Testis (tissue), 3 donors: ENCODE measurements around the gene TPST1. TPM values are rescaled to one million over a fixed set of nuclear protein-coding genes. Genes with fewer than 3 reads are reported as not detected.
"Not testable (repeated sequence)": the region's sequence is repeated elsewhere in the genome, so short reads cannot be mapped to it uniquely, and the experiment has no call there.

ENCODE experiments used
- DNase-seq: peaks from one replicate; pipeline ENCODE4 v3.0.0-alpha.2; 2019
- H3K27ac ChIP-seq, 2 donors: fragments of 200-600 bp; sonication (generic); one replicate each; pipeline ENCODE4 v1.5.1; 2019
- H3K27me3 ChIP-seq: fragments of 200-600 bp; sonication (generic); one replicate; pipeline ENCODE4 v1.5.1; 2019
- H3K36me3 ChIP-seq: fragments of 200-600 bp; sonication (generic); one replicate; pipeline ENCODE4 v1.5.1; 2017; ENCODE audit warnings: low read depth; ENCODE audit errors: missing control alignments
- H3K4me1 ChIP-seq: fragments of 200-600 bp; sonication (generic); one replicate; pipeline ENCODE4 v1.5.1; 2019
- H3K4me3 ChIP-seq, 2 donors: fragments of 200-600 bp; sonication (generic); one replicate each; pipeline ENCODE4 v1.5.1; 2017 to 2019
- H3K9me3 ChIP-seq: fragments of 200-600 bp; sonication (generic); one replicate; pipeline ENCODE4 v1.5.1; 2017
- POLR2A ChIP-seq: fragments of 450-650 bp; IDR thresholded peaks from one replicate; pipeline ENCODE4 v1.6.1; 2017; ENCODE audit warnings: antibody characterized with exemption, mild to moderate bottlenecking, moderate library complexity
- WGBS, 2 donors: methylation state at CpG; one replicate each; pipeline ENCODE4 v1.1.5; 2018; 5-methylcytosine and 5-hydroxymethylcytosine counted together
- intact Hi-C: fragments of 100-400 bp; cut with DNase I; formaldehyde crosslinking; loops from one replicate; pipeline ENCODE4 v1.15.1; 2023; ENCODE audit warnings: low total_unique reads
- polyA plus RNA-seq: library from polyadenylated mRNA; stranded (reverse); fragments of 350-450 nt; fragmentation: Illumina TruSeq; extraction: RNeasy Lipid Tissue Mini Kit (QIAGEN cat#74804); gene quantifications from one replicate; pipeline ENCODE4 v1.2.3, GENCODE V29; 2014; ENCODE audit warnings: low read depth, low replicate concordance; ENCODE audit not compliant: insufficient read depth
- total RNA-seq, 2 donors: library from RNA; depleted of rRNA; stranded (reverse); fragments of >200 nt; gene quantifications; one replicate each; pipeline ENCODE4 v1.2.3, GENCODE V29; 2016
- TF ChIP-seq, protein P1 (sequence below), 3 experiments: fragments of 450-650 bp in 2 of 3; fragments of 200-600 bp in 1 of 3; sonication (generic) in 1 of 3; IDR thresholded peaks; one replicate each; pipeline ENCODE4 v1.5.1; 2016 to 2019; ENCODE audit warnings: antibody characterized with exemption in 3 of 3, mild to moderate bottlenecking in 2 of 3, moderate library complexity in 1 of 3

TPST1 gene
- total and polyA plus RNA-seq, 3 donors from 2014 or later = 34.7 to 55.7 (median 40.7) TPM

DNA sequence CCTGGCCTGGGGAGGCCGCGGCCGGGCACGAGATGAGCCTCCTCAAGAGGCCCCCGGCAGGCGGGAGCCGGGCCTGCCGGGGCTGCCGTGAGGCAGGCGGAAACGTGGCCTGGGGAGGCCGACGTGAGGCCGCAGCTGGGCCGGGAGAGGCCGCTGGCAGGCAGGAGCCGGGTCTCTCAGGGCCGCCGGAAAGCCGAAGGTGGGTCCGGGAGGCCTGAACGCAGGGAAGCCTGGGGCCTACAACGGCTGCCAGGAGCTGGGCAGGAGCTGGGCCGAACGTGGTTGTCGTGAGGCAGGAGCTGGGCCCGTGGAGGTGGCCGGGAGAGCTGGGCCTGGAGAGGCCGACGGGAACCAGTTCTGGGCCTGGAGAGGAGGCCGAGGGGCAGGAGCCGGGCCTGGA, 171.9 kb downstream of the TPST1 start:
- H3K9me3 ChIP-seq = no peaks in the 10 kb centered on the region
- no peaks in the 10 kb centered on the region for H3K4me1 ChIP-seq
- WGBS, 2 donors = 71 to 85% methylated on average over 12 to 32 of the region's 32 CpGs
- H3K4me3 ChIP-seq = peak overlapping the region; percentile 6 to 50
- peak overlapping the region; percentile 24 to 76 for H3K27ac ChIP-seq
- DNase-seq = peak; percentile 33
- TF ChIP-seq, protein P1, sequence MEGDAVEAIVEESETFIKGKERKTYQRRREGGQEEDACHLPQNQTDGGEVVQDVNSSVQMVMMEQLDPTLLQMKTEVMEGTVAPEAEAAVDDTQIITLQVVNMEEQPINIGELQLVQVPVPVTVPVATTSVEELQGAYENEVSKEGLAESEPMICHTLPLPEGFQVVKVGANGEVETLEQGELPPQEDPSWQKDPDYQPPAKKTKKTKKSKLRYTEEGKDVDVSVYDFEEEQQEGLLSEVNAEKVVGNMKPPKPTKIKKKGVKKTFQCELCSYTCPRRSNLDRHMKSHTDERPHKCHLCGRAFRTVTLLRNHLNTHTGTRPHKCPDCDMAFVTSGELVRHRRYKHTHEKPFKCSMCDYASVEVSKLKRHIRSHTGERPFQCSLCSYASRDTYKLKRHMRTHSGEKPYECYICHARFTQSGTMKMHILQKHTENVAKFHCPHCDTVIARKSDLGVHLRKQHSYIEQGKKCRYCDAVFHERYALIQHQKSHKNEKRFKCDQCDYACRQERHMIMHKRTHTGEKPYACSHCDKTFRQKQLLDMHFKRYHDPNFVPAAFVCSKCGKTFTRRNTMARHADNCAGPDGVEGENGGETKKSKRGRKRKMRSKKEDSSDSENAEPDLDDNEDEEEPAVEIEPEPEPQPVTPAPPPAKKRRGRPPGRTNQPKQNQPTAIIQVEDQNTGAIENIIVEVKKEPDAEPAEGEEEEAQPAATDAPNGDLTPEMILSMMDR (IDR thresholded peaks at IDR 0.05) = no peak
- TF ChIP-seq POLR2A = no peak
- H3K27me3 ChIP-seq = no peaks in the 10 kb centered on the region
- intact Hi-C loops = no loop called here
- H3K36me3 ChIP-seq = no peaks in the 10 kb centered on the region

DNA sequence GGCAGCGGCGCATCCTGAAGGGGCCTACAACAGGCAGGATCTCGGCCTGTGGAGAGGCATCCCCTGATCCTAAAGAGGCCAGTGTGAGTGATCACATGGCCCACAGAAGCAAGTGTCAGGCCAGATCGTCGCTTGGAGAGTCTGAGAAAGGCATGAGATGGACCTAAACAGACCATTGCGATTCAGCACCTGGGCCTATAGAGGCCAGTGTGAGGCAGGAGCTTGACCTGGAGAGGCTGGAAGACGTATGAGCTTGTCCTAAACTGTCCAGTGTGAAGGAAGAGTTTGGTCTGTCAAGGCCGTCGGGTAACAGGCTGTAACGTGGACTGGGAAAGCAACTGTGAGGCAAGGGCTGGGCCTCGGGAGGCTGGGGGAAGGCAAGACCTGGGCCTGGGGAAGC, 172.6 kb downstream of the TPST1 start:
- H3K36me3 ChIP-seq = no peaks in the 10 kb centered on the region
- DNase-seq = no peak
- no peak overlapping the region for H3K4me3 ChIP-seq
- WGBS, 2 donors = 90 to 91% methylated on average over 11 of the region's 11 CpGs
- no peak for TF ChIP-seq POLR2A
- TF ChIP-seq, protein P1 (IDR thresholded peaks at IDR 0.05) = no peak
- no peaks in the 10 kb centered on the region for H3K4me1 ChIP-seq
- no peaks in the 10 kb centered on the region for H3K9me3 ChIP-seq
- intact Hi-C loops = no loop called here
- no peaks in the 10 kb centered on the region for H3K27me3 ChIP-seq
- no peak overlapping the region for H3K27ac ChIP-seq

DNA sequence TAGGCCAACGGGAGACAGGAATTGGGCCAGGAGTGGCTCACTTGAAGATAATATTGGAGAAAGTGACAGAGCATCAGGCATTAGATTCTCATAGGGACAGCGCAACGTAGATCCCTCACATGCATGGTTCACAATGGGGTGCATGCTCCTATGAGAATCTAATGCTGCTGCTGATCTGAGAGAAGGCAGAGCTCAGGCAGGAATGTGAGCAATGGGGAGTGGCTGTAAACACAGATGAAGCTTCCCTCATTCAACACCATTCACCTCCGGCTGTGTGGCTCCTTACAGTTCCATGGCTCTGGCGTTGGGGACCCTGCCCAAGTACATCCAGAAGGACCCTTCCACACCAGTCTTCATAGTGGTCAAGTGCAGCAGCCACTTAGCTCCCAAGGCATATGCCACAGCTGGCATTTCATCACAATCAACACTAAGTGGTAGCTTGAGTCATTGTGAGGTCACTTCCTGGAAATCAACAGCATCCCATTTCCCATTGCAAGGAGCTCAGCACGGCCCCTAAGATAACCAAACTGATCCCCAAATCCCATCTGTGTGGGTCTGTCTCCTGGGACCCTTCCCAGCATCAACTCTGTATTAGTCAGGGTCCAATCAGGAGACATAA, 174.5 kb downstream of the TPST1 start:
- H3K27ac ChIP-seq = no peak overlapping the region
- H3K4me1 ChIP-seq = no peaks in the 10 kb centered on the region
- 96 to 98% methylated on average over 6 of the region's 6 CpGs for WGBS, 2 donors
- no peaks in the 10 kb centered on the region for H3K27me3 ChIP-seq
- intact Hi-C loops = no loop called here
- DNase-seq = no peak
- H3K4me3 ChIP-seq = no peak overlapping the region
- no peaks in the 10 kb centered on the region for H3K36me3 ChIP-seq
- TF ChIP-seq POLR2A = no peak
- TF ChIP-seq, protein P1 (IDR thresholded peaks at IDR 0.05) = no peak
- H3K9me3 ChIP-seq = no peaks in the 10 kb centered on the region

DNA sequence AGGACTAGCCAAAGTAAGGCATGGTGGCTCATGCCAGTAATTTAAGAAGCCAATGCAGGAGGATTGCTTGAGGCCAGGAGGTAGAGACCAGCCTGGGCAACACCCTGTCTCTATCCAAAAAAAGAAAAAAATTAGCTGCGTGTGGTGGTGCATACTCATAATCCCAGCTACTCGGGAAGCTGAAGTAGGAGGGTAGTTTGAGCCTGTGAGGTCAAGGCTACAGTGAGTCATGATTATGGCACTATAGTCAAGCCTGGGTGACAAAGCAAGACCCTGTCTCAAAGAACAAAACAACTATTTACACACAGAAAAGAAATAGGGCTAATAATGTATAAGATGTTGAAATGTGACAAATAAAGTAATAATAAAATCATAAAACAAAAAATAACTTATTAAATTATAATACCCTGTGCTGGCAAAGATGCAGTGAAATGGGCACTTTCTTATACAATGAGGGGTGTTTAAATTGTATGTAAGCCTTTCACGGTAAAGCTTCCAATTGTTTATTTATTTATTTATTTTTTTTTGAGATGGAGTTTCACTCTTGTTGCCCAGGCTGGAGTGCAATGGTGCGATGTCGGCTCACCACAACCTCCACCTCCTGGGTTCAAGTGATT, 175.2 kb downstream of the TPST1 start:
- Histone ChIP-seq H3K27me3 (no peaks in the 10 kb centered on the region), H3K27ac (no peak overlapping the region), H3K4me1 (no peaks in the 10 kb centered on the region), H3K36me3 (no peaks in the 10 kb centered on the region), H3K4me3 (no peak overlapping the region), H3K9me3 (no peaks in the 10 kb centered on the region)
- no peak for DNase-seq
- WGBS, 2 donors = 90 to 92% methylated on average over 5 of the region's 5 CpGs
- TF ChIP-seq POLR2A = no peak
- TF ChIP-seq, protein P1 (IDR thresholded peaks at IDR 0.05) = no peak
- intact Hi-C loops = no loop called here

DNA sequence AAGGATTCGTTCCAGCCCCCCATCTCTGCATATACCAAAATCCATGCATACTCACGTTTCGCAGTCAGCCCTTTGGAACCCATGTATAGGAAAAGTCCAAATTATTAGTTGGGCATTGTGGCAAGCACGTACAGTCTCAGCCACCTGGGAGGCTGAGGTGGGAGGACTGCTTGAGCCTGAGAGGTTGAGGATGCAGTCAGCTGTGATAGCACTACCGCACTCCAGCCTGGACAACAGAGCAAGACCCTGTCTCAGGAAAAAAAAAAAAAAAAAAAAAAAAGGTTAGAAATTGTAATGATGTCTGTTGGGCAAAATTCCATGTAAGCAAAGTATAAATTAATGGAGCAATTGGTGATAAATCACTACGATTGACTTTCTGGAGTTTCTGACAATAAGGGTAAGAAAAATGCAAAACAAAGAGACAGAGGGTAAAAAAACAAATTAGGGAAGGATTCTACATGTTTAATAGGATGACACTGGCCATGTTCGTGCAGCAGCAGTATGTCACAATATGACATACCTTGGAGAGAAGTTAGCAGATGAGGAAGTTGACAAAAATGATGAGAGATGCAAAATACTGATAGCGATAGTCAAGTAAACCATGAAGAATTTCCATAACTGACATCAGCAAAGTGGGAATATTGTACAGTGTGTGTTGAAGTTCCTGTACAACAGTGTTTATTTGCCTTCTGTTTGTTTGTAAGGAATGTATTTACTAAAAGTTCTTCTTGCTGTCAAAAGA, 177.2 kb downstream of the TPST1 start:
- DNase-seq, H3K9me3 ChIP-seq, H3K27me3 ChIP-seq, H3K4me3 ChIP-seq, H3K27ac ChIP-seq, H3K4me1 ChIP-seq, H3K36me3 ChIP-seq, intact Hi-C loops: not testable (repeated sequence)
- WGBS, 2 donors = 95 to 96% methylated on average over 8 of the region's 8 CpGs

DNA sequence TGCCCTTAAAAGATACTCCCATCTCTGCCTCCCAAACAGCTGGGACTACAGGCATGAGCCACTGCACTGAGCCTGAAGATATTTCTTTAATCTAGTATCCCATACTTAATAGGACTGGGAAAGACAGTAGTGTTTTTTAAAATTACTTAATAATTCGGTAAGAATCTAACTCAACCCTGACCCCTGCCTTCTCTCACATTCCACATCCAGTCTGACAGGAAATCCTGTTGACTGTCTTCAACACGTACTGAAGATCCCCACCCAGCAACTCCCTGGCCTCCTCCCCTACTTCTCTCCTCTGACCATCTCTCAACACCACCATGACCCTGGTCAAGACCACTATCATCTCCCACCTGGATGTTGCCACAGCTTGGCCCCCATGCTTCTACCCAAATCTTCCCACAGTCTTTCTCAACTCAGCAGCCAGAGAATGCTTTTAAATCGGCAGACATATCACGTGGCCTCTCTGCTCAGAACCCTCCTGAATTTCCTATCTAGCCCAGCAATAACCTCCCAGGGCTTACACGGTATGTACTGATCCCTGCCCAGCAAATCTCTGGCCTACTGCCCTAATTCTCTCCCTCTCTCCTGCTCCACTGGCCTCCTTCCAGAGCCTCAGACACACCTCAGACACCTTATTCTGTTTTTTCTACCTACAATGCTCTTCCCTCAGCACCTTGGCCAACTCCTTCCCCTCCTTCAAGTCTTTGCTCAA, 180.2 kb downstream of the TPST1 start:
- DNase-seq, intact Hi-C loops, H3K9me3 ChIP-seq, H3K36me3 ChIP-seq, H3K4me3 ChIP-seq, H3K27me3 ChIP-seq, H3K4me1 ChIP-seq, H3K27ac ChIP-seq: not testable (repeated sequence)
- 55 to 68% methylated on average over 5 of the region's 5 CpGs for WGBS, 2 donors

DNA sequence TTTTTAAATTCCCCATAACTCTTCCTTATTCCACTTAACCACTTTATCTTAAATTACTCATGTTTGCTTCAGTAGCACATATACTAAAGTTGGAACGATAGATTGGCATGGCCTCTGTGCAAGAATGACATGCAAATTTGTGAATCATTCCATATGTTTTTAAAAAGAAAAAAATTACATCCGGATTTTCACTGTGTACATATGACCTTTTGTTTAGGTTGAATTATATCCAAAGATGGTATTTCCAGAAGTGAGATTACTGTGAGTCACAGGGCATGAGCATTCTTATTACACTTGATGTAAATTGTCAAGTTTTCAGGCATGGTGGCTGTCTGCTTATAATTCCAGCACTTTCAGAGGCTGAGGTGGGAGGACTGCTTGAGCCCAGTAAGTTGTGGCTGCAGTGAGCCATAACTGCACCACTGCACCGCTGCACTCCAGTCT, 190.0 kb downstream of the TPST1 start:
- H3K4me1 ChIP-seq, H3K9me3 ChIP-seq, DNase-seq, H3K36me3 ChIP-seq, H3K27ac ChIP-seq, H3K27me3 ChIP-seq, H3K4me3 ChIP-seq, intact Hi-C loops: not testable (repeated sequence)
- 80 to 87% methylated on average over 3 of the region's 3 CpGs for WGBS, 2 donors
